ENCODE data around the gene OPA3.

DNA sequence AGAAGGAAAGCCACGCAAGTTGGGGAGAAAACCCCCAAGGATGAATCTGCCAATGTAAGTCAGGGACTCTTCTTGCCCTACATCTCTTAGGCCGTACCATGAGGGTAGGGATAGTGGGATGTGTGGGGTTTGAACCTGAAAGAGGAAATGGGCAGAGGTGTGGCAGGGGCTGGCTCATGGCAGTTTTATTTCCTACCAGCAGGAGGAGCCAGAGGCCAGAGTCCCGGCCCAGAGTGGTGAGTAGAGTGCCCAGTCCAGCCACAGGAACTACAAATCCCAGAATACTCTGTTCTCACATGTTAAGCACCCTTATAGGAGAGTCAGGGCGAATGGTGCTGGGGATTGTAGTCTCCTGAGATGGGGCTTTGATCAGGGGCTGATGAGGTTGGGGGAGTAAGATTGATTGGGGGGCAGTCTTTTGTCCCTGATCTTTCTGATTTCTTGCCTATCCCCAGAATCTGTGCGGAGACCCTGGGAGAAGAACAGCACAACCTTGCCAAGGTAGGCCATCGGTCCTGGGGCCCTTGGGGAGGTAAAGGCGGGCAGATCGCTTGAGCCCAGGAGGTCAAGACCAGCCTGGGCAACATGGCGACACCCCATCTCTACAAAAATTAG, 60.9 kb downstream of the OPA3 start:
- no peak for TF ChIP-seq SMARCA5 (IDR thresholded peaks at IDR 0.05)
- no peak for TF ChIP-seq EZH2 (IDR thresholded peaks at IDR 0.05; ENCODE audit: borderline replicate concordance, control insufficient read depth, low read depth, low read length)
- TF ChIP-seq CHD2 (IDR thresholded peaks at IDR 0.05; ENCODE audit: borderline replicate concordance, low read depth, low read length), result 0 out of 2 replicates have a peak, but pooled peaks have one; percentile 15
- no peak for TF ChIP-seq POLR2A (IDR thresholded peaks at IDR 0.05; ENCODE audit: low read depth, low read length)

Data from GM12878 (cell line).